ENCODE results near the gene AFF3.

Gene AFF3

DNA sequence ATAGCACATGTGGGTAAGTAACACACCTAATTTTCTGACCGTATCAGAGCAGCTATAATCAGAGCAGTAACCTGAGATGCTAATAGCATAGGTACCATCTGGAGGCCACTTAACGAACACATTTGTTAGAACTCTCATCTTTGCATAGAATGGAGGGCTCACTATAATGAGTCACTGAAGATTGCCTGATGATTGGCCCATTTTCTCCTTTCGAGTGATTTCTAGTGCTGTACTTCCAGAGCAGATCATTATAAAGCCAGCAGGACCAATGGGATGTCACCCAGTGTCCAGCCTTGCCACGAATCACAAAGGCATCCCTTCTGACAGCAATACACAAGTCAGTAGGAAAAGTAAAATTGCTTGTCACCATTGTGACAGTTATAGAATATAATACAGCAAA lies 570.9 kb downstream of the AFF3 start:
- TF ChIP-seq, protein P1, sequence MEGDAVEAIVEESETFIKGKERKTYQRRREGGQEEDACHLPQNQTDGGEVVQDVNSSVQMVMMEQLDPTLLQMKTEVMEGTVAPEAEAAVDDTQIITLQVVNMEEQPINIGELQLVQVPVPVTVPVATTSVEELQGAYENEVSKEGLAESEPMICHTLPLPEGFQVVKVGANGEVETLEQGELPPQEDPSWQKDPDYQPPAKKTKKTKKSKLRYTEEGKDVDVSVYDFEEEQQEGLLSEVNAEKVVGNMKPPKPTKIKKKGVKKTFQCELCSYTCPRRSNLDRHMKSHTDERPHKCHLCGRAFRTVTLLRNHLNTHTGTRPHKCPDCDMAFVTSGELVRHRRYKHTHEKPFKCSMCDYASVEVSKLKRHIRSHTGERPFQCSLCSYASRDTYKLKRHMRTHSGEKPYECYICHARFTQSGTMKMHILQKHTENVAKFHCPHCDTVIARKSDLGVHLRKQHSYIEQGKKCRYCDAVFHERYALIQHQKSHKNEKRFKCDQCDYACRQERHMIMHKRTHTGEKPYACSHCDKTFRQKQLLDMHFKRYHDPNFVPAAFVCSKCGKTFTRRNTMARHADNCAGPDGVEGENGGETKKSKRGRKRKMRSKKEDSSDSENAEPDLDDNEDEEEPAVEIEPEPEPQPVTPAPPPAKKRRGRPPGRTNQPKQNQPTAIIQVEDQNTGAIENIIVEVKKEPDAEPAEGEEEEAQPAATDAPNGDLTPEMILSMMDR (IDR thresholded peaks at IDR 0.05; ENCODE audit: borderline replicate concordance, control extremely low read depth, extremely low read depth, insufficient read depth, missing control alignments), result no peak
- no peak for DNase-seq (ENCODE audit: low spot score)
- in situ Hi-C loops (cut with MboI; ENCODE audit: low sequenced_read_pairs, unreplicated experiment), result loop anchor here (10.0 kb wide), 1 partner anchor 673 kb away; no protein-coding TSS in a partner anchor

DNA sequence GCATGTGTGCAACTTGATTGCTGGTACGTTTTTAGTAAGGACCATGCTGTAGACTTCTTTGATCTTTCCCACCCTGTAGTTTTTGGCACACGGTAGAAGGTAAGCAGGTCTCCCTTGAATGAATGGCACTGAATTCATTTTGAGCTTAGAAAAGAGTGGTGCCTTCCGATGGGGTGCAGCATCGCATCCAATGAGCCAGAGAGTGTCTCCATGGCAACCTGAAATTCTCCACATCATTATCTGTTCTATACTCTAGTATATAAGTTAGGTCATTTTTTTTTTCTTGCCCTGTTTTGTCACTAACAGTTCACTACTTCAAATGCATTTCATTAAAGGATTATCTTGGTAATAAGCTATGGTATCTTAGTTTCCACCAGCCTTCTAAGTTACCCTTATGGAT lies 571.4 kb downstream of the AFF3 start:
- TF ChIP-seq, protein P1 (IDR thresholded peaks at IDR 0.05; ENCODE audit: borderline replicate concordance, control extremely low read depth, extremely low read depth, insufficient read depth, missing control alignments), result no peak
- DNase-seq (ENCODE audit: low spot score), result no peak
- in situ Hi-C loops (cut with MboI; ENCODE audit: low sequenced_read_pairs, unreplicated experiment), result loop anchor here (10.0 kb wide), 1 partner anchor 674 kb away; no protein-coding TSS in a partner anchor

GRCh38 chr2:99569386-99569785 lies 573.0 kb downstream of the AFF3 start:
- TF ChIP-seq, protein P1 (IDR thresholded peaks at IDR 0.05; ENCODE audit: borderline replicate concordance, control extremely low read depth, extremely low read depth, insufficient read depth, missing control alignments), result no peak
- in situ Hi-C loops (cut with MboI; ENCODE audit: low sequenced_read_pairs, unreplicated experiment), result no loop called here
- DNase-seq (ENCODE audit: low spot score), result no peak

- in situ Hi-C loops (cut with MboI; ENCODE audit: low sequenced_read_pairs, unreplicated experiment), result no loop called here
- no peak for DNase-seq (ENCODE audit: low spot score)
- TF ChIP-seq, protein P1 (IDR thresholded peaks at IDR 0.05; ENCODE audit: borderline replicate concordance, control extremely low read depth, extremely low read depth, insufficient read depth, missing control alignments), result no peak
These were observed 577.2 kb downstream of the AFF3 start for GRCh38 chr2:99565227-99565626.

- in situ Hi-C loops (cut with MboI; ENCODE audit: low sequenced_read_pairs, unreplicated experiment), result no loop called here
- TF ChIP-seq, protein P1 (IDR thresholded peaks at IDR 0.05; ENCODE audit: borderline replicate concordance, control extremely low read depth, extremely low read depth, insufficient read depth, missing control alignments), result no peak
- no peak for DNase-seq (ENCODE audit: low spot score)
These were observed 579.9 kb downstream of the AFF3 start for GRCh38 chr2:99562516-99562915.

GRCh38 chr2:99561804-99562203 lies 580.6 kb downstream of the AFF3 start:
- no peak for DNase-seq (ENCODE audit: low spot score)
- in situ Hi-C loops (cut with MboI; ENCODE audit: low sequenced_read_pairs, unreplicated experiment), result no loop called here
- TF ChIP-seq, protein P1 (IDR thresholded peaks at IDR 0.05; ENCODE audit: borderline replicate concordance, control extremely low read depth, extremely low read depth, insufficient read depth, missing control alignments), result no peak

Data from GM13976 (cell line).